Testis (tissue), 3 donors: Measurements from ENCODE around the gene OSM. TPM values are rescaled to one million over a fixed set of nuclear protein-coding genes. Genes with fewer than 3 reads are reported as not detected.

Experiments used
- DNase-seq: peaks from one replicate; pipeline ENCODE4 v3.0.0-alpha.2; 2019
- H3K27ac ChIP-seq, 2 donors: fragments of 200-600 bp; sonication (generic); one replicate each; pipeline ENCODE4 v1.5.1; 2019
- H3K27me3 ChIP-seq: fragments of 200-600 bp; sonication (generic); one replicate; pipeline ENCODE4 v1.5.1; 2019
- H3K36me3 ChIP-seq: fragments of 200-600 bp; sonication (generic); one replicate; pipeline ENCODE4 v1.5.1; 2017; ENCODE audit warnings: low read depth; ENCODE audit errors: missing control alignments
- H3K4me1 ChIP-seq: fragments of 200-600 bp; sonication (generic); one replicate; pipeline ENCODE4 v1.5.1; 2019
- H3K4me3 ChIP-seq, 2 donors: fragments of 200-600 bp; sonication (generic); one replicate each; pipeline ENCODE4 v1.5.1; 2017 to 2019
- H3K9me3 ChIP-seq: fragments of 200-600 bp; sonication (generic); one replicate; pipeline ENCODE4 v1.5.1; 2017
- POLR2A ChIP-seq: fragments of 450-650 bp; IDR thresholded peaks from one replicate; pipeline ENCODE4 v1.6.1; 2017; ENCODE audit warnings: antibody characterized with exemption, mild to moderate bottlenecking, moderate library complexity
- WGBS, 2 donors: methylation state at CpG; one replicate each; pipeline ENCODE4 v1.1.5; 2018; 5-methylcytosine and 5-hydroxymethylcytosine counted together
- intact Hi-C: fragments of 100-400 bp; cut with DNase I; formaldehyde crosslinking; loops from one replicate; pipeline ENCODE4 v1.15.1; 2023; ENCODE audit warnings: low total_unique reads
- polyA plus RNA-seq: library from polyadenylated mRNA; stranded (reverse); fragments of 350-450 nt; fragmentation: Illumina TruSeq; extraction: RNeasy Lipid Tissue Mini Kit (QIAGEN cat#74804); gene quantifications from one replicate; pipeline ENCODE4 v1.2.3, GENCODE V29; 2014; ENCODE audit warnings: low read depth, low replicate concordance; ENCODE audit not compliant: insufficient read depth
- total RNA-seq, 2 donors: library from RNA; depleted of rRNA; stranded (reverse); fragments of >200 nt; gene quantifications; one replicate each; pipeline ENCODE4 v1.2.3, GENCODE V29; 2016
- TF ChIP-seq, protein P1 (sequence below), 3 experiments: fragments of 450-650 bp in 2 of 3; fragments of 200-600 bp in 1 of 3; sonication (generic) in 1 of 3; IDR thresholded peaks; one replicate each; pipeline ENCODE4 v1.5.1; 2016 to 2019; ENCODE audit warnings: antibody characterized with exemption in 3 of 3, mild to moderate bottlenecking in 2 of 3, moderate library complexity in 1 of 3

Gene OSM
- total and polyA plus RNA-seq, 3 donors from 2014 or later = 0.69 to 1.6 TPM; not detected in 1

GRCh38 chr22:30282616-30283046 is 16.0 kb upstream of the OSM start:
- 87 to 97% methylated on average over 3 to 7 of the region's 7 CpGs for WGBS, 2 donors

DNA sequence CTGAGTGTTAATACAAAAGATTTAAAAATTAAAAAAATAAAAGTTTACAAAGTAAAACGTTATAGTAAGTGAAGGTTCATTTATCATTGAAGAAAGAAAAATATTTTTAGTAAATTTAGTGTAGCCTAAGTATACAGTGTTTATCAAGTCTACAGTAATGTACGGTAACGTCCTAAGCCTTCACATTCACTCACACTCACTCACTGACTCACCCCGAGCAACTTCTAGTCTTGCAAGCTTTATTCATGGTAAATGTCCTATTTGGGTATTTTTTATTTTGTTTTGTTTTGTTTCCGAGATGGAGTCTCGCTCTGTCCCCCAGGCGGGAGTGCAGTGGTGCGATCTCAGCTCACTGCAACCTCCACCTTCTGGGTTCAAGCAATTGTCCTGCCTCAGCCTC is 13.9 kb upstream of the OSM start:
- no peaks in the 10 kb centered on the region for H3K9me3 ChIP-seq
- TF ChIP-seq, protein P1, sequence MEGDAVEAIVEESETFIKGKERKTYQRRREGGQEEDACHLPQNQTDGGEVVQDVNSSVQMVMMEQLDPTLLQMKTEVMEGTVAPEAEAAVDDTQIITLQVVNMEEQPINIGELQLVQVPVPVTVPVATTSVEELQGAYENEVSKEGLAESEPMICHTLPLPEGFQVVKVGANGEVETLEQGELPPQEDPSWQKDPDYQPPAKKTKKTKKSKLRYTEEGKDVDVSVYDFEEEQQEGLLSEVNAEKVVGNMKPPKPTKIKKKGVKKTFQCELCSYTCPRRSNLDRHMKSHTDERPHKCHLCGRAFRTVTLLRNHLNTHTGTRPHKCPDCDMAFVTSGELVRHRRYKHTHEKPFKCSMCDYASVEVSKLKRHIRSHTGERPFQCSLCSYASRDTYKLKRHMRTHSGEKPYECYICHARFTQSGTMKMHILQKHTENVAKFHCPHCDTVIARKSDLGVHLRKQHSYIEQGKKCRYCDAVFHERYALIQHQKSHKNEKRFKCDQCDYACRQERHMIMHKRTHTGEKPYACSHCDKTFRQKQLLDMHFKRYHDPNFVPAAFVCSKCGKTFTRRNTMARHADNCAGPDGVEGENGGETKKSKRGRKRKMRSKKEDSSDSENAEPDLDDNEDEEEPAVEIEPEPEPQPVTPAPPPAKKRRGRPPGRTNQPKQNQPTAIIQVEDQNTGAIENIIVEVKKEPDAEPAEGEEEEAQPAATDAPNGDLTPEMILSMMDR (IDR thresholded peaks at IDR 0.05) = no peak
- no peak for TF ChIP-seq POLR2A
- WGBS, 2 donors = 81 to 86% methylated on average over 8 of the region's 8 CpGs
- intact Hi-C loops = no loop called here
- no peaks in the 10 kb centered on the region for H3K36me3 ChIP-seq
- no peak for DNase-seq
- H3K4me3 ChIP-seq = no peak overlapping the region
- no peaks in the 10 kb centered on the region for H3K27me3 ChIP-seq
- no peak overlapping the region for H3K27ac ChIP-seq
- peaks cover 8% of the 10 kb centered on the region for H3K4me1 ChIP-seq

More at GRCh38 chr22:30282616-30283046, 16.0 kb upstream of the OSM start:
- Histone ChIP-seq H3K27me3 (no peaks in the 10 kb centered on the region), H3K4me3 (no peak overlapping the region), H3K36me3 (no peaks in the 10 kb centered on the region), H3K27ac (no peak overlapping the region), H3K4me1 (peaks cover 6% of the 10 kb centered on the region), H3K9me3 (no peaks in the 10 kb centered on the region)
- no peak for DNase-seq
- TF ChIP-seq, protein P1 (IDR thresholded peaks at IDR 0.05) = no peak
- no peak for TF ChIP-seq POLR2A
- intact Hi-C loops = no loop called here

DNA sequence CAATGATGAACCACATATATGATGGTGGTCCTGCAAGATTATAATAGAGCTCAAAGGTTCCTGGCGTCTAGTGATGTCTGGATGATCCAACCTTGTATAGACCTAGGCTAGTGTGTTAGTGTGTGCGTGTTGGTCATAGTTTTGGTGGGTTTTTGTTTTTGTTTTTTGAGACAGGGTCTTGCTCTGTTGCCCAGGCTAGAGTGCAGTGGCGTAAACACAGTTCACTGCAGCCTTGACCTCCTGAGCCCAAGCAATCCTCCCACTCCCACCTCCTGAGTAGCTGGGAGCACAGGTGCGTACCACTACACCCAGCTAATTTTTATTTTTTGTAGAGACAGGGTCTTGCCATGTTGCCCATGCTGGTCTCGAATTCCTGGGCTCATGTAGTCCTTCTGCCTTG is 13.3 kb upstream of the OSM start:
- no peak overlapping the region for H3K27ac ChIP-seq
- H3K4me3 ChIP-seq = no peak overlapping the region
- no peaks in the 10 kb centered on the region for H3K36me3 ChIP-seq
- H3K4me1 ChIP-seq = peaks cover 8% of the 10 kb centered on the region
- no peak for TF ChIP-seq POLR2A
- TF ChIP-seq, protein P1 (IDR thresholded peaks at IDR 0.05) = no peak
- DNase-seq = no peak
- H3K27me3 ChIP-seq = no peaks in the 10 kb centered on the region
- WGBS, 2 donors = 94% methylated on average over 5 of the region's 5 CpGs
- intact Hi-C loops = no loop called here
- no peaks in the 10 kb centered on the region for H3K9me3 ChIP-seq

- DNase-seq = no peak
- Histone ChIP-seq H3K27me3 (no peaks in the 10 kb centered on the region), H3K9me3 (no peaks in the 10 kb centered on the region), H3K4me3 (no peak overlapping the region), H3K36me3 (no peaks in the 10 kb centered on the region), H3K4me1 (peaks cover 8% of the 10 kb centered on the region), H3K27ac (no peak overlapping the region)
- TF ChIP-seq, protein P1 (IDR thresholded peaks at IDR 0.05) = no peak
- TF ChIP-seq POLR2A = no peak
- intact Hi-C loops = no loop called here
- 65 to 77% methylated on average over 3 to 16 of the region's 16 CpGs for WGBS, 2 donors
Measured at GRCh38 chr22:30279046-30279788, 12.6 kb upstream of the OSM start.
